ENCODE data around the gene POLR2H.

Gene POLR2H

GRCh38 chr3:184361532-184361931, at the start of gene POLR2H, which contains the start of gene CLCN2:
Gene POLR2H, plus strand, starts transcription at chr3:184361710. Its CDS starts 1,783 bp downstream, at chr3:184363493.
Gene CLCN2, minus strand, starts transcription at chr3:184361605. Its CDS starts 126 bp downstream, at chr3:184361479.
- DNase-seq = peak; percentile 34 to 81

GRCh38 chr3:184314363-184314699, 47.2 kb upstream of the POLR2H start, which contains the start of gene EIF4G1:
Gene EIF4G1, plus strand, starts transcription at chr3:184314606. Its CDS starts 1,191 bp downstream, at chr3:184315797.
- DNase-seq = peak; percentile 81 to 91

- no peak for DNase-seq
These were observed 46.6 kb upstream of the POLR2H start for GRCh38 chr3:184314700-184315542.

- no peak for DNase-seq
These were observed 46.0 kb upstream of the POLR2H start for GRCh38 chr3:184315543-184315867.

- no peak for DNase-seq
These were observed 45.4 kb upstream of the POLR2H start for GRCh38 chr3:184315871-184316661.

GRCh38 chr3:184316792-184317191, 44.7 kb upstream of the POLR2H start:
- no peak for DNase-seq

- no peak for DNase-seq
These were observed 44.3 kb upstream of the POLR2H start for GRCh38 chr3:184317201-184317600.

- DNase-seq = no peak
These were observed 41.4 kb upstream of the POLR2H start for GRCh38 chr3:184320104-184320445.

- no peak for DNase-seq
These were observed 39.8 kb upstream of the POLR2H start for GRCh38 chr3:184321666-184322065.

- no peak for DNase-seq
These were observed 38.6 kb upstream of the POLR2H start for GRCh38 chr3:184322731-184323487.

GRCh38 chr3:184323696-184324095, 37.8 kb upstream of the POLR2H start:
- DNase-seq = no peak

GRCh38 chr3:184325269-184325668, 36.2 kb upstream of the POLR2H start:
- DNase-seq = no peak

- no peak for DNase-seq
These were observed 35.7 kb upstream of the POLR2H start for GRCh38 chr3:184325715-184326369.

- DNase-seq = no peak
These were observed 34.3 kb upstream of the POLR2H start for GRCh38 chr3:184327171-184327570.

- DNase-seq = no peak
These were observed 33.0 kb upstream of the POLR2H start for GRCh38 chr3:184328516-184328915.

GRCh38 chr3:184332370-184333090, 29.0 kb upstream of the POLR2H start:
- no peak for DNase-seq

- DNase-seq = no peak
These were observed 28.3 kb upstream of the POLR2H start for GRCh38 chr3:184333190-184333589.

GRCh38 chr3:184333700-184334099, 27.8 kb upstream of the POLR2H start:
- DNase-seq = no peak

- DNase-seq = no peak
These were observed 26.9 kb upstream of the POLR2H start for GRCh38 chr3:184334470-184335158.

- DNase-seq = peak in 1 of 2 experiments; percentile 13
These were observed 26.2 kb upstream of the POLR2H start for GRCh38 chr3:184335291-184335660.
